Epithelial cell of proximal tubule (primary cell): Measurements from ENCODE around the gene EXOC1. TPM values are rescaled to one million over a fixed set of nuclear protein-coding genes. Genes with fewer than 3 reads are reported as not detected.

Experiments
- DNase-seq: peaks from one replicate; pipeline ENCODE4 v3.0.0-alpha.2; 2011; ENCODE audit warnings: low read depth
- H3K4me3 ChIP-seq: 2 replicates; pipeline ENCODE4 v1.5.1; 2011; ENCODE audit warnings: low read depth, mild to moderate bottlenecking, low read length
- total RNA-seq: library from RNA; depleted of rRNA; stranded (reverse); fragments of >200 nt; gene quantifications from 2 replicates; pipeline ENCODE4 v1.2.3, GENCODE V29; 2015
- TF ChIP-seq, protein P1 (sequence below): conservative IDR thresholded peaks from 2 replicates; pipeline ENCODE4 v1.5.1; 2012; ENCODE audit warnings: low read depth, mild to moderate bottlenecking, low read length

Gene EXOC1, protein sequence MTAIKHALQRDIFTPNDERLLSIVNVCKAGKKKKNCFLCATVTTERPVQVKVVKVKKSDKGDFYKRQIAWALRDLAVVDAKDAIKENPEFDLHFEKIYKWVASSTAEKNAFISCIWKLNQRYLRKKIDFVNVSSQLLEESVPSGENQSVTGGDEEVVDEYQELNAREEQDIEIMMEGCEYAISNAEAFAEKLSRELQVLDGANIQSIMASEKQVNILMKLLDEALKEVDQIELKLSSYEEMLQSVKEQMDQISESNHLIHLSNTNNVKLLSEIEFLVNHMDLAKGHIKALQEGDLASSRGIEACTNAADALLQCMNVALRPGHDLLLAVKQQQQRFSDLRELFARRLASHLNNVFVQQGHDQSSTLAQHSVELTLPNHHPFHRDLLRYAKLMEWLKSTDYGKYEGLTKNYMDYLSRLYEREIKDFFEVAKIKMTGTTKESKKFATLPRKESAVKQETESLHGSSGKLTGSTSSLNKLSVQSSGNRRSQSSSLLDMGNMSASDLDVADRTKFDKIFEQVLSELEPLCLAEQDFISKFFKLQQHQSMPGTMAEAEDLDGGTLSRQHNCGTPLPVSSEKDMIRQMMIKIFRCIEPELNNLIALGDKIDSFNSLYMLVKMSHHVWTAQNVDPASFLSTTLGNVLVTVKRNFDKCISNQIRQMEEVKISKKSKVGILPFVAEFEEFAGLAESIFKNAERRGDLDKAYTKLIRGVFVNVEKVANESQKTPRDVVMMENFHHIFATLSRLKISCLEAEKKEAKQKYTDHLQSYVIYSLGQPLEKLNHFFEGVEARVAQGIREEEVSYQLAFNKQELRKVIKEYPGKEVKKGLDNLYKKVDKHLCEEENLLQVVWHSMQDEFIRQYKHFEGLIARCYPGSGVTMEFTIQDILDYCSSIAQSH
- total RNA-seq, result 16.8 and 19.2 TPM in 2 replicates

GRCh38 chr4:55853484-55854046 is at the start of gene EXOC1:
Gene EXOC1, plus strand, starts transcription at chr4:55853648. Its CDS starts 4,676 bp downstream, at chr4:55858324.
- H3K4me3 ChIP-seq, result peak within 1 kb of the TSS; percentile 92
- DNase-seq, result no peak
- TF ChIP-seq, protein P1, sequence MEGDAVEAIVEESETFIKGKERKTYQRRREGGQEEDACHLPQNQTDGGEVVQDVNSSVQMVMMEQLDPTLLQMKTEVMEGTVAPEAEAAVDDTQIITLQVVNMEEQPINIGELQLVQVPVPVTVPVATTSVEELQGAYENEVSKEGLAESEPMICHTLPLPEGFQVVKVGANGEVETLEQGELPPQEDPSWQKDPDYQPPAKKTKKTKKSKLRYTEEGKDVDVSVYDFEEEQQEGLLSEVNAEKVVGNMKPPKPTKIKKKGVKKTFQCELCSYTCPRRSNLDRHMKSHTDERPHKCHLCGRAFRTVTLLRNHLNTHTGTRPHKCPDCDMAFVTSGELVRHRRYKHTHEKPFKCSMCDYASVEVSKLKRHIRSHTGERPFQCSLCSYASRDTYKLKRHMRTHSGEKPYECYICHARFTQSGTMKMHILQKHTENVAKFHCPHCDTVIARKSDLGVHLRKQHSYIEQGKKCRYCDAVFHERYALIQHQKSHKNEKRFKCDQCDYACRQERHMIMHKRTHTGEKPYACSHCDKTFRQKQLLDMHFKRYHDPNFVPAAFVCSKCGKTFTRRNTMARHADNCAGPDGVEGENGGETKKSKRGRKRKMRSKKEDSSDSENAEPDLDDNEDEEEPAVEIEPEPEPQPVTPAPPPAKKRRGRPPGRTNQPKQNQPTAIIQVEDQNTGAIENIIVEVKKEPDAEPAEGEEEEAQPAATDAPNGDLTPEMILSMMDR, result no peak

- TF ChIP-seq, protein P1, result no peak
- DNase-seq, result no peak
- H3K4me3 ChIP-seq, result no peak overlapping the region
These were observed 45.9 kb upstream of the EXOC1 start for GRCh38 chr4:55807556-55807955.

GRCh38 chr4:55808186-55808585 is 45.3 kb upstream of the EXOC1 start:
- DNase-seq, result no peak
- H3K4me3 ChIP-seq, result no peak overlapping the region
- TF ChIP-seq, protein P1, result no peak

GRCh38 chr4:55808632-55809031 is 44.8 kb upstream of the EXOC1 start:
- H3K4me3 ChIP-seq, result no peak overlapping the region
- TF ChIP-seq, protein P1, result no peak
- DNase-seq, result no peak

DNA sequence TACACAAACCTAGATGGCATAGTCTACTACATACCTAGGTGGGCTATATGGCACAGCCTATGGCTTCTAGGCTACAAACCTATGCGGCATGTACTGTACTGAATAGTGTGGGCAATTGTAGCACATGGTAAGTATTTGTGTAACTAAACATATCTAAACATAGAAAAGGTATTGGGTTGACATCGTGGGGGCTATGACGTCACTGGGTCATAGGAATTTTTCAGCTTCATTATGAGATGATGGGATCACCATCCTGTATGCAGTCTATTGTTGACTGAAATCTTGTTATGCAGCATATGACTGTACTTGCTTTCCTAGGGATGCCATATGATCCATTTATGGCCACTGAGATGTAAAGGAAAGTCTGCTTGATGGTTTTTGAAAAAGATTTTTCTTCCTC is 35.8 kb upstream of the EXOC1 start:
- TF ChIP-seq, protein P1, result no peak

GRCh38 chr4:55819634-55820033 is 33.8 kb upstream of the EXOC1 start, which contains the start of gene EXOC1L:
Gene EXOC1L, plus strand, starts transcription at chr4:55819790. Its CDS starts 237 bp downstream, at chr4:55820027.
- H3K4me3 ChIP-seq, result peak within 1 kb of the TSS; percentile 27
- TF ChIP-seq, protein P1, result no peak
- DNase-seq, result no peak

More for the DNA sequence above, 35.8 kb upstream of the EXOC1 start:
- no peak overlapping the region for H3K4me3 ChIP-seq
- no peak for DNase-seq
